HepG2 (cell line): ENCODE data around the gene TDRD5. TPM values are rescaled to one million over a fixed set of nuclear protein-coding genes. Genes with fewer than 3 reads are reported as not detected.

Experiments
- ATAC-seq: fragments of 200-7000 bp; cut with Tn5 transposase; 3 replicates; pipeline ENCODE4 v1.9.1; 2020; ENCODE audit warnings: mild to moderate bottlenecking, moderate library complexity
- BruUV-seq: library from RNA; stranded (reverse); fragments of 400-500 nt; replicated peaks from 2 replicates; lab custom pipeline; 2021; lab: Mats Ljungman, UMichigan
- CTCF ChIA-PET: fragments of 300-600 bp; formaldehyde crosslinking; extraction: SDS; loops from one replicate; lab custom pipeline; 2021; ENCODE audit warnings: low total read pairs, inconsistent platforms, low intra/inter-chr PET ratio; lab: Yijun Ruan, JAX
- POLR2A ChIA-PET: fragments of 350-600 bp; sonication (Branson Sonifier 250); formaldehyde crosslinking; loops from one replicate; lab custom pipeline; 2020; ENCODE audit warnings: antibody characterized with exemption, inconsistent platforms; lab: Yijun Ruan, JAX
- DNase-seq: peaks from one replicate; pipeline ENCODE4 v3.0.0-alpha.2; 2015; ENCODE audit warnings: low spot score
- FAIRE-seq: peaks from 3 replicates; lab custom pipeline; 2011; peaks lifted over from hg19 to GRCh38; lab: Jason Lieb, UNC
- H2AFZ ChIP-seq: one replicate; pipeline ENCODE4 v1.6.1; 2011; ENCODE audit warnings: low read length, inconsistent platforms
- H3K27ac ChIP-seq: fragments of 300-600 bp; 3 replicates; pipeline ENCODE4 v1.8.0; 2011; ENCODE audit warnings: mixed run types, mild to moderate bottlenecking, mixed read lengths, low read length, inconsistent platforms; ENCODE audit not compliant: insufficient read depth; ENCODE audit errors: extremely low read length
- H3K27me3 ChIP-seq, 2 experiments: fragments of 200-600 bp in 1 of 2; 2 replicates in 1 of 2; 3 replicates in 1 of 2; pipeline versions ENCODE4 v1.6.0 to v1.8.0; 2011; ENCODE audit warnings: low read length in 2 of 2, mild to moderate bottlenecking in 2 of 2, moderate library complexity in 2 of 2, inconsistent platforms in 1 of 2; ENCODE audit not compliant: insufficient read depth in 2 of 2, control insufficient read depth in 1 of 2
- H3K36me3 ChIP-seq, 2 experiments: fragments of 200-600 bp in 1 of 2; replicated peaks in 1 of 2; 2 replicates in 1 of 2; 3 replicates in 1 of 2; pipeline versions ENCODE4 v1.5.1 to v1.8.0; 2011; ENCODE audit warnings: low read length in 2 of 2, inconsistent platforms in 1 of 2; ENCODE audit not compliant: insufficient read depth in 2 of 2, control insufficient read depth in 1 of 2
- H3K4me1 ChIP-seq: 2 replicates; pipeline ENCODE4 v1.5.1; 2012; ENCODE audit warnings: low read length, inconsistent platforms; ENCODE audit not compliant: insufficient read depth
- H3K4me2 ChIP-seq: 2 replicates; pipeline ENCODE4 v1.6.0; 2011; ENCODE audit warnings: low read depth, low read length, inconsistent platforms
- H3K4me3 ChIP-seq, 3 experiments: fragments of 200-600 bp in 1 of 3; sonication (generic), shearing (Covaris generic) in 1 of 3; replicated peaks in 1 of 3; 2 replicates each; pipeline ENCODE4 v1.5.1; 2011 to 2016; ENCODE audit warnings: low read length in 3 of 3, inconsistent platforms in 2 of 3, low read depth in 2 of 3, mild to moderate bottlenecking in 2 of 3, control low read depth in 1 of 3, mixed read lengths in 1 of 3; ENCODE audit not compliant: insufficient read depth in 1 of 3
- H3K79me2 ChIP-seq: one replicate; pipeline ENCODE4 v1.6.1; 2011; ENCODE audit warnings: low read length, inconsistent platforms; ENCODE audit not compliant: insufficient read depth
- H3K9ac ChIP-seq: 2 replicates; pipeline ENCODE4 v1.6.0; 2011; ENCODE audit warnings: mild to moderate bottlenecking, low read depth, low read length, inconsistent platforms; ENCODE audit not compliant: insufficient read depth
- H3K9me3 ChIP-seq: 2 replicates; pipeline ENCODE4 v1.5.1; 2012; ENCODE audit warnings: mild to moderate bottlenecking, low read length
- H4K20me1 ChIP-seq: 2 replicates; pipeline ENCODE4 v1.6.0; 2011; ENCODE audit warnings: inconsistent platforms, mild to moderate bottlenecking, low read length, moderate library complexity; ENCODE audit not compliant: insufficient read depth
- ARID2 ChIP-seq: sonication (generic); formaldehyde crosslinking; IDR thresholded peaks from 2 replicates; pipeline ENCODE4 v1.8.1; 2022; ENCODE audit warnings: mild to moderate bottlenecking, missing genetic modification reagents, borderline replicate concordance
- ARNT2 ChIP-seq: sonication (generic); formaldehyde crosslinking; IDR thresholded peaks from 2 replicates; pipeline ENCODE4 v1.8.0; 2022; ENCODE audit warnings: mild to moderate bottlenecking, low read depth, missing genetic modification reagents, moderate library complexity
- BHLHE40 ChIP-seq: IDR thresholded peaks from 2 replicates; pipeline ENCODE4 v1.6.1; 2011; ENCODE audit warnings: low read length, improper control_type of control experiment
- EEA1 ChIP-seq: sonication (generic); formaldehyde crosslinking; IDR thresholded peaks from 2 replicates; pipeline ENCODE4 v1.5.1; 2020; ENCODE audit warnings: mild to moderate bottlenecking, missing genetic modification reagents, borderline replicate concordance
- FOSL2 ChIP-seq: sonication (generic); formaldehyde crosslinking; IDR thresholded peaks from 2 replicates; pipeline ENCODE4 v1.4.0; 2020; ENCODE audit warnings: missing genetic modification reagents
- HNRNPLL ChIP-seq: fragments of 200-400 bp; formaldehyde crosslinking; IDR thresholded peaks from 2 replicates; pipeline ENCODE4 v1.6.1; 2017; ENCODE audit warnings: mild to moderate bottlenecking, low read depth, low read length; ENCODE audit not compliant: poor library complexity, severe bottlenecking
- KLF13 ChIP-seq: sonication (generic); formaldehyde crosslinking; IDR thresholded peaks from 2 replicates; pipeline ENCODE4 v1.4.0; 2020; ENCODE audit warnings: mild to moderate bottlenecking, missing genetic modification reagents
- NONO ChIP-seq, 2 experiments: fragments of 450-650 bp in 1 of 2; sonication (generic) in 1 of 2; formaldehyde crosslinking in 1 of 2; IDR thresholded peaks in 1 of 2; conservative IDR thresholded peaks in 1 of 2; 2 replicates each; pipeline versions ENCODE4 v1.6.1 to v1.8.0; 2017 to 2022; ENCODE audit warnings: mild to moderate bottlenecking in 1 of 2, missing genetic modification reagents in 1 of 2, moderate library complexity in 1 of 2
- POLR2A ChIP-seq, 2 experiments: IDR thresholded peaks; 2 replicates each; pipeline ENCODE4 v1.6.1; 2011; ENCODE audit warnings: low read depth in 2 of 2, low read length in 2 of 2, mild to moderate bottlenecking in 1 of 2, moderate library complexity in 1 of 2; ENCODE audit not compliant: insufficient read depth in 1 of 2
- PRMT3 ChIP-seq: sonication (generic); formaldehyde crosslinking; IDR thresholded peaks from 2 replicates; pipeline ENCODE4 v1.8.1; 2022; ENCODE audit warnings: low read depth, mild to moderate bottlenecking, moderate library complexity, missing genetic modification reagents, borderline replicate concordance
- ZFP82 ChIP-seq: sonication (generic); formaldehyde crosslinking; IDR thresholded peaks from 2 replicates; pipeline ENCODE4 v1.5.1; 2020; ENCODE audit warnings: mild to moderate bottlenecking, missing genetic modification reagents, borderline replicate concordance
- ZNF816 ChIP-seq: sonication (generic); formaldehyde crosslinking; IDR thresholded peaks from 2 replicates; pipeline ENCODE4 v1.8.0; 2022; ENCODE audit warnings: missing genetic modification reagents, mild to moderate bottlenecking, borderline replicate concordance
- WGBS: methylation state at CpG from one replicate; pipeline ENCODE4 v1.1.6; 2017; ENCODE audit warnings: low lambda C conversion rate; 5-methylcytosine and 5-hydroxymethylcytosine counted together
- in situ Hi-C: cut with HindIII; loops from 2 replicates; pipeline ENCODE4 v1.10.0; 2017; ENCODE audit warnings: low pct_unique_long_range_greater_than_20kb; ENCODE audit not compliant: extremely low pct_ligation_motif_present
- intact Hi-C: fragments of 100-400 bp; cut with micrococcal nuclease; formaldehyde crosslinking; loops from one replicate; pipeline ENCODE4 v1.10.0; 2022; ENCODE audit not compliant: unreplicated experiment
- polyA plus RNA-seq, 8 experiments: library from polyadenylated mRNA; depleted of rRNA in 3 of 8; stranded (reverse) in 7 of 8; unstranded in 1 of 8; fragments of >200 nt; fragmentation: Illumina TruSeq in 4 of 8; extraction: Trizol in 4 of 8; gene quantifications; 2 replicates each; pipeline versions ENCODE4 v1.2.1 to v1.2.3, GENCODE V29; 2011 to 2016; ENCODE audit warnings: low read depth in 4 of 8, missing spikeins in 1 of 8, mixed read lengths in 1 of 8; ENCODE audit not compliant: insufficient read depth in 1 of 8
- total RNA-seq, 5 experiments: library from RNA; depleted of rRNA; stranded (reverse); fragments of >200 nt; fragmentation: Illumina TruSeq; extraction: Trizol; gene quantifications; 2 replicates each; pipeline ENCODE4 v1.2.3, GENCODE V29; 2016; ENCODE audit warnings: low read depth in 1 of 5
- TF ChIP-seq, protein P1 (sequence below): sonication (generic); formaldehyde crosslinking; conservative IDR thresholded peaks from 2 replicates; pipeline ENCODE4 v1.8.1; 2023; ENCODE audit warnings: missing genetic modification reagents
- TF ChIP-seq, protein P2 (sequence below), 2 experiments: fragments of 450-650 bp in 1 of 2; sonication (generic) in 1 of 2; formaldehyde crosslinking; IDR thresholded peaks; 2 replicates each; pipeline versions ENCODE4 v1.5.0 to v1.8.0; 2020 to 2022; ENCODE audit warnings: mild to moderate bottlenecking in 1 of 2, missing genetic modification reagents in 1 of 2

TDRD5 gene
- total and polyA plus RNA-seq, 2 of the 13 experiments (the other 11 are each of a cell fraction or from before 2014, with no cell fraction given) = not detected

DNA sequence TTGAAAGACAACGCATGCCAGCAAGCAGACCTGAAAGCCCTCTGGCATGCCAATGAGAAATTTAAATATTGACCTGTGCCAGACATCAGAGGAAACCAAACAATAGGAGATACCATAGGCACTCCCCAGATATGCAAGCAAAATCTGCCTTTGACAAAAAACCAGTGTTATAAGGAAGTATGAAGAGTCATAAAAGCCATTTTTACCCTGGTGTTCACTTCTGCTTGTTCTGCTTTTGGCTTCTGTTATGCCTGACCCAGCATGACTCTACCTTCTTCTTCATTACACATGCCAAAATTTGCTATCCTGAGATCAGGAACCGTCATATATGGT is 42.3 kb upstream of the TDRD5 start:
- TF ChIP-seq ZFP82 (CRISPR knock-in tag) = no peak
- Histone ChIP-seq H3K27ac (no peak overlapping the region), H3K4me3 (no peak overlapping the region), H3K36me3 (no peaks in the 10 kb centered on the region), H3K4me1 (no peaks in the 10 kb centered on the region), H2AFZ (no peak overlapping the region), H3K79me2 (no peaks in the 10 kb centered on the region), H4K20me1 (no peaks in the 10 kb centered on the region), H3K9ac (no peak overlapping the region), H3K9me3 (no peaks in the 10 kb centered on the region), H3K4me2 (no peak overlapping the region), H3K27me3 (0 out of 5 replicates have a peak, but pooled peaks cover 0 to 5% of the 10 kb centered on the region in 2 experiments)
- in situ Hi-C loops = no loop called here
- ATAC-seq = no peak
- 5% methylated on average over 2 of the region's 2 CpGs for WGBS
- DNase-seq = no peak
- CTCF ChIA-PET = no interaction called here
- BruUV-seq = no TSS peak
- FAIRE-seq = no peak
- intact Hi-C loops = no loop called here
- POLR2A ChIA-PET = no interaction called here

DNA sequence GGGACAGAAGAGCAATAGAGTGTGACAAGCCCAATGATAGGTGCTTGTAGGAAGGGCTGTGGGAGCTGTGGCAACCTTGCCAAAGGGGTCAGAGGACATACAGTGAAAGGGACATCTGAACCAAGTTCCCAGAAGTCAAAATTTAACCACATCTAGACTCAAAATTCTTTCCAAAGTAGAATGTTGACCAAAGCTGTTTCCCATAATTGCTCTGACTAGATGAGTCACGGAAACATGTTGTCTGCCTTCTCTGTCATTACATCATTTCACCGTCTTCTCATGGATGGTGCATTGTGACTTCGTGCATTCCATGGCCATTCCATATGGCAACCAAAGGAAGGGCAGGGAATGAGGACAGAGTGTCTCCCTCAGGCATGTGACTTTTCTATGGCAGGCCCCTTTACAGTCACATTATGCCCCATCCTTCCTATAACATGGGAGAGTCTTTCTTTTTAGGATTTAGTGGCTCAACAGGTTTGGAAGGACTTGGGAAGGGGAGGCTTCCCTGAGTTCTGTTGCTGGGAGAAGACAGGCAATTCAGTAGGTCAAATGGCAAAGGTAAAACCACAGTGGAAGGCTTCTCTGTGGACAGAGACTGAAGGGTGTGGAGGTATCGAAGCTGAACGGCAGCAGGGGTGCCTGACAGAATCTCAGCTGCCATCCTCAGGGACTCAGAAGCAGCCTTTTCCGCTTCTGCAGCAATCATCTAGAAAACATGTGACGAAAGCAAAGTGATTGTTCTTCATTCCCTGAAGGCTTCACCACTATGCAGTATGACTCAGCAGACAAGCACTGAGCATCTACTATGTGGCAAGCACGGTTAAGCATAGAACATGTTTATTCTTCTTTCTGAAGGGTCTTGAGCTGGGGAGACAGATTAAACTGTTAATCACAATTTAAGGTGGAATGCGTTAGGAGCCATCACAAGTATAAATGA is 40.6 kb upstream of the TDRD5 start:
- intact Hi-C loops = no loop called here
- 11% methylated on average over 9 of the region's 9 CpGs for WGBS
- TF ChIP-seq ARID2 (no peak), ARNT2 (CRISPR knock-in tag) (no peak), KLF13 (CRISPR knock-in tag) (no peak), FOSL2 (CRISPR knock-in tag) (peak; percentile 74), HNRNPLL (no peak), EEA1 (CRISPR knock-in tag) (no peak), PRMT3 (no peak), NONO (IDR thresholded peaks at IDR 0.05) (no peak), NONO (CRISPR knock-in tag; conservative IDR thresholded peaks at IDR 0.05) (no peak), BHLHE40 (no peak), ZNF816 (CRISPR knock-in tag) (no peak), POLR2A (IDR thresholded peaks at IDR 0.05; ENCODE audit: insufficient read depth in 1 of 2, low read depth in 2 of 2, low read length in 2 of 2) (no peak)
- TF ChIP-seq, protein P1, sequence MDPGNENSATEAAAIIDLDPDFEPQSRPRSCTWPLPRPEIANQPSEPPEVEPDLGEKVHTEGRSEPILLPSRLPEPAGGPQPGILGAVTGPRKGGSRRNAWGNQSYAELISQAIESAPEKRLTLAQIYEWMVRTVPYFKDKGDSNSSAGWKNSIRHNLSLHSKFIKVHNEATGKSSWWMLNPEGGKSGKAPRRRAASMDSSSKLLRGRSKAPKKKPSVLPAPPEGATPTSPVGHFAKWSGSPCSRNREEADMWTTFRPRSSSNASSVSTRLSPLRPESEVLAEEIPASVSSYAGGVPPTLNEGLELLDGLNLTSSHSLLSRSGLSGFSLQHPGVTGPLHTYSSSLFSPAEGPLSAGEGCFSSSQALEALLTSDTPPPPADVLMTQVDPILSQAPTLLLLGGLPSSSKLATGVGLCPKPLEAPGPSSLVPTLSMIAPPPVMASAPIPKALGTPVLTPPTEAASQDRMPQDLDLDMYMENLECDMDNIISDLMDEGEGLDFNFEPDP (CRISPR knock-in tag) = no peak
- TF ChIP-seq, protein P2, sequence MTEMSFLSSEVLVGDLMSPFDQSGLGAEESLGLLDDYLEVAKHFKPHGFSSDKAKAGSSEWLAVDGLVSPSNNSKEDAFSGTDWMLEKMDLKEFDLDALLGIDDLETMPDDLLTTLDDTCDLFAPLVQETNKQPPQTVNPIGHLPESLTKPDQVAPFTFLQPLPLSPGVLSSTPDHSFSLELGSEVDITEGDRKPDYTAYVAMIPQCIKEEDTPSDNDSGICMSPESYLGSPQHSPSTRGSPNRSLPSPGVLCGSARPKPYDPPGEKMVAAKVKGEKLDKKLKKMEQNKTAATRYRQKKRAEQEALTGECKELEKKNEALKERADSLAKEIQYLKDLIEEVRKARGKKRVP (CRISPR knock-in tag; IDR thresholded peaks at IDR 0.05) = peak in 1 of 2 experiments; percentile 66; a peak in 2 of 4 replicates

More for the DNA sequence above, 40.6 kb upstream of the TDRD5 start:
- no peaks in the 10 kb centered on the region for H3K36me3 ChIP-seq
- ATAC-seq (no peak), DNase-seq (peak; percentile 23), FAIRE-seq (no peak)
- in situ Hi-C loops = no loop called here
- H4K20me1 ChIP-seq = no peaks in the 10 kb centered on the region
- POLR2A ChIA-PET = no interaction called here
- no peak overlapping the region for H2AFZ ChIP-seq
- no peak overlapping the region for H3K9ac ChIP-seq
- CTCF ChIA-PET = no interaction called here
- no peak overlapping the region for H3K4me3 ChIP-seq
- H3K4me2 ChIP-seq = no peak overlapping the region
- H3K27ac ChIP-seq = no peak overlapping the region
- BruUV-seq = no TSS peak
- no peaks in the 10 kb centered on the region for H3K4me1 ChIP-seq
- H3K9me3 ChIP-seq = no peaks in the 10 kb centered on the region
- 0 out of 5 replicates have a peak, but pooled peaks cover 0 to 5% of the 10 kb centered on the region in 2 experiments for H3K27me3 ChIP-seq
- H3K79me2 ChIP-seq = no peaks in the 10 kb centered on the region
